Stomach smooth muscle (tissue), 2 donors: Measurements from ENCODE around the gene AMBRA1.

Experiments used
- H3K27ac ChIP-seq: one replicate; pipeline ENCODE4 v1.7.0; 2013; ENCODE audit warnings: mild to moderate bottlenecking, low read length, inconsistent platforms
- H3K27me3 ChIP-seq, 2 donors: one replicate each; pipeline ENCODE4 v1.7.0; 2013; ENCODE audit warnings: low read length in 2 of 2; ENCODE audit not compliant: insufficient read depth in 2 of 2, control insufficient read depth in 1 of 2
- H3K36me3 ChIP-seq, 2 donors: one replicate each; pipeline ENCODE4 v1.7.0; 2013; ENCODE audit warnings: low read length in 2 of 2; ENCODE audit not compliant: control insufficient read depth in 2 of 2, insufficient read depth in 2 of 2
- H3K4me1 ChIP-seq: one replicate; pipeline ENCODE4 v1.7.0; 2013; ENCODE audit warnings: low read length; ENCODE audit not compliant: control insufficient read depth, insufficient read depth
- H3K4me3 ChIP-seq, 2 donors: one replicate each; pipeline ENCODE4 v1.7.0; 2013; ENCODE audit warnings: low read length in 2 of 2
- H3K9ac ChIP-seq, 2 donors: one replicate each; pipeline ENCODE4 v1.7.0; 2013; ENCODE audit warnings: low read length in 2 of 2, mild to moderate bottlenecking in 1 of 2
- H3K9me3 ChIP-seq, 2 donors: one replicate each; pipeline ENCODE4 v1.7.0; 2013; ENCODE audit warnings: low read length in 2 of 2; ENCODE audit not compliant: control insufficient read depth in 2 of 2
- donor health status: healthy.
- donor health status: Pancreatic carcinoma.

The AMBRA1 gene

GRCh38 chr11:46551261-46551660 lies 42.6 kb downstream of the AMBRA1 start:
- Histone ChIP-seq H3K4me1 (peaks cover 4% of the 10 kb centered on the region), H3K36me3 (peaks cover 7 to 10% of the 10 kb centered on the region in 2 donors), H3K9me3 (no peaks in the 10 kb centered on the region), H3K4me3 (no peak overlapping the region), H3K9ac (no peak overlapping the region), H3K27me3 (no peaks in the 10 kb centered on the region), H3K27ac (no peak overlapping the region)

- H3K9me3 ChIP-seq: no peaks in the 10 kb centered on the region
- H3K27ac ChIP-seq: no peak overlapping the region
- H3K4me3 ChIP-seq: no peak overlapping the region
- H3K36me3 ChIP-seq: peaks cover 30 to 34% of the 10 kb centered on the region in 2 donors
- H3K4me1 ChIP-seq: no peaks in the 10 kb centered on the region
- no peaks in the 10 kb centered on the region for H3K27me3 ChIP-seq
- no peak overlapping the region for H3K9ac ChIP-seq
These were observed 46.2 kb downstream of the AMBRA1 start for GRCh38 chr11:46547579-46547978.

GRCh38 chr11:46543564-46543963 lies 50.3 kb downstream of the AMBRA1 start:
- no peaks in the 10 kb centered on the region for H3K9me3 ChIP-seq
- H3K9ac ChIP-seq: no peak overlapping the region
- H3K4me3 ChIP-seq: no peak overlapping the region
- H3K4me1 ChIP-seq: no peaks in the 10 kb centered on the region
- H3K27ac ChIP-seq: no peak overlapping the region
- no peaks in the 10 kb centered on the region for H3K27me3 ChIP-seq
- peaks cover 41 to 51% of the 10 kb centered on the region in 2 donors for H3K36me3 ChIP-seq

- H3K27me3 ChIP-seq: no peaks in the 10 kb centered on the region
- peaks cover 35 to 43% of the 10 kb centered on the region in 2 donors for H3K36me3 ChIP-seq
- no peak overlapping the region for H3K9ac ChIP-seq
- no peak overlapping the region for H3K27ac ChIP-seq
- H3K9me3 ChIP-seq: no peaks in the 10 kb centered on the region
- no peak overlapping the region for H3K4me3 ChIP-seq
- H3K4me1 ChIP-seq: no peaks in the 10 kb centered on the region
These were observed 52.0 kb downstream of the AMBRA1 start for GRCh38 chr11:46541593-46542371.

DNA sequence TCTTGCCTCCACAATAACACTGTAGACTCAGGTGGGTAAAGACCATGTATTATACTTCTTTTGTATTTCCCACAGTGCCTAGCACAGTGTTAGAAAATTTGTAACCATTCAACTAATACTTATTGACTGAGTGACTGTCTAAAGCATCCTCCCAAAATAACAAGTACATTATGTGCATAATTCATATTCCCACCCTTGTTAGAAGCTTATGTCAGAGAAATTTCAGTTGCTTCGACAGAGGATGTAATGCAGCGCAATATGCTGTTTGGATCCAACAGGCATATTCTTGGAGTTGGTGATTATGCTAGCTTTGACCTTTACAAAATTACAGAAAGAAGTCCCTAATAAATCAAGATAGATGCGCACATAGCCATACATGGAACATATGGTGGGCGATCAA lies 53.0 kb downstream of the AMBRA1 start:
- Histone ChIP-seq H3K9me3 (no peaks in the 10 kb centered on the region), H3K4me1 (no peaks in the 10 kb centered on the region), H3K4me3 (no peak overlapping the region), H3K9ac (no peak overlapping the region), H3K27ac (no peak overlapping the region), H3K36me3 (peaks cover 34 to 40% of the 10 kb centered on the region in 2 donors), H3K27me3 (no peaks in the 10 kb centered on the region)

DNA sequence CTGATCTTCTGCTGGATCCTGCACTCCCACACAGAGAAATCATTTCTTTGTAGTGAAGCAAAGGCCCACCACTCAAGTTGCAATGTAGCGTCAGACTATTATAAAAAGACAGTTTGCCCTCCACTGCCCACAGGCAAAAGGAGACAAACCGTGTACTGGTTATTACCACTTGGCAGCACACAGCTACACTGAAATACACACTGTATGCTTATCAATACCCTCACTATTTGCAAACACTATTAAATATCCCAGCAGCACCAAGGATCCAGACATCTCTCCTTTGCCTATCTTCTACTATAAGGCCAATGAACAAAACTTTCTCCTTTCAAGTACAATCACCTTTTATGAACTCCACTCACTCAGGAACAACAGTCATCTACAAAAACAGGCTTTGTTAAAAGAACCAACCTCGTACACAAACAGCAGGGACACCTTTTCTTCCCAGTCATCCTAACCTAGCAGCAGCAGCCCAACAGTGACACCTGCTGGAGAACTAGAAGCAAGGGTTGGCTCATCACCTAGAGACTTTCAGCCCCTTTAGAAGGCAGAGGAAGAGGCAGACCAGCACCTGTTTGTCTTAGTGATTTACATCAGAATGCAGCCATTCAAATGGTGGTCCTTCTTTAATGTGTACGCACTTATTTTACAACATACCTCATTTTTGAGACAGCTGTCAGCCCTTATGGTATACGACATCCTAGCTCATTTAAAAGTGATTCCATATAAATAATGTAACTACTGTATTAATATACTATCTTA lies 56.1 kb downstream of the AMBRA1 start:
- H3K9ac ChIP-seq: no peak overlapping the region
- no peak overlapping the region for H3K4me3 ChIP-seq
- H3K27ac ChIP-seq: no peak overlapping the region
- no peaks in the 10 kb centered on the region for H3K27me3 ChIP-seq
- peaks cover 13 to 18% of the 10 kb centered on the region in 2 donors for H3K36me3 ChIP-seq
- H3K4me1 ChIP-seq: no peaks in the 10 kb centered on the region
- no peaks in the 10 kb centered on the region for H3K9me3 ChIP-seq

GRCh38 chr11:46537121-46537520 lies 56.7 kb downstream of the AMBRA1 start:
- Histone ChIP-seq H3K4me3 (no peak overlapping the region), H3K9ac (no peak overlapping the region), H3K36me3 (peaks cover 7 to 12% of the 10 kb centered on the region in 2 donors), H3K27ac (no peak overlapping the region), H3K27me3 (no peaks in the 10 kb centered on the region), H3K4me1 (no peaks in the 10 kb centered on the region), H3K9me3 (no peaks in the 10 kb centered on the region)

- no peak overlapping the region for H3K9ac ChIP-seq
- no peak overlapping the region for H3K27ac ChIP-seq
- no peaks in the 10 kb centered on the region for H3K27me3 ChIP-seq
- no peaks in the 10 kb centered on the region for H3K9me3 ChIP-seq
- no peak overlapping the region for H3K4me3 ChIP-seq
- H3K4me1 ChIP-seq: no peaks in the 10 kb centered on the region
- H3K36me3 ChIP-seq: peaks cover 0 to under 1% of the 10 kb centered on the region in 2 donors
These were observed 58.1 kb downstream of the AMBRA1 start for GRCh38 chr11:46535688-46536087.

- no peak overlapping the region for H3K9ac ChIP-seq
- H3K36me3 ChIP-seq: no peaks in the 10 kb centered on the region
- no peaks in the 10 kb centered on the region for H3K9me3 ChIP-seq
- H3K4me3 ChIP-seq: no peak overlapping the region
- H3K4me1 ChIP-seq: no peaks in the 10 kb centered on the region
- H3K27ac ChIP-seq: no peak overlapping the region
- H3K27me3 ChIP-seq: no peaks in the 10 kb centered on the region
These were observed 59.1 kb downstream of the AMBRA1 start for GRCh38 chr11:46534711-46535110.

DNA sequence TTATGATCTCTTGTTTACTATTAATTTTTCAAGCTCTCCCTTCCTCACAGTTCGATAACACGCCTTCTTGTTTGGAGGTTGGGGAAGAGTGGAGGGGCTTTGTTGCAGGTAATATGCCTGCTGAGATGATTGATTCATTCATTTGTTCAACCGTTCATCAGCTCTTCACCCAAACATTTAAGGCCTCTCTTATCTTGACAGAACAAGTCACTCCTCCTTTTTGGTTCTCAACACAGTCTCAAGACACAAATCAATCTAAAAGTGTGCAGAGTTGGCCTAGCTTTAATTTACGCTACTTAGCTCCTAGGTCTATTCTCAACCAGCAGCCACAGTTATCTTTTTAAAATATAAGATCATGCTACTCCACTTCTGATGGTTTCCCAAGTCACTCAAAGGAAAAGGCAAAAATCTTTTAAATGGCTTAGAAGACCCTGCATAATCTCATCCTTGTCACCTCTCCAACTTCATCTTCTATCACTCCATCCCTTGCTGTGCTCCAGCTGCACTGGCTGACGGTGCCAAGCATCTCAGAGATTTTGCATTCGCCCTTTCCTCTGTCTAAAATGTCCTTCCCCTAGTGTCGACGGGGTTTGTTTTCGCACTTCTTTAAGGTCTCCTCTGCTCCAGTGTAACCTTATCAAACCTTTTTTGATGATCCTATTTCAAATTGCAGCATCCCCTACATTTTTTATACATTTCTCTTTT lies 60.3 kb downstream of the AMBRA1 start:
- Histone ChIP-seq H3K9ac (no peak overlapping the region), H3K9me3 (no peaks in the 10 kb centered on the region), H3K4me1 (peaks cover 5% of the 10 kb centered on the region), H3K4me3 (no peak overlapping the region), H3K36me3 (no peaks in the 10 kb centered on the region), H3K27me3 (no peaks in the 10 kb centered on the region), H3K27ac (no peak overlapping the region)
